Smooth muscle cell (in vitro differentiated cells): ENCODE data around the gene ABCA1. TPM values are rescaled to one million over a fixed set of nuclear protein-coding genes. Genes with fewer than 3 reads are reported as not detected.

Experiments
- DNase-seq: peaks from one replicate; lab custom pipeline; 2025; ENCODE audit not compliant: unreplicated experiment; lab: John Stamatoyannopoulos, UW
- H2AFZ ChIP-seq: fragments of 200-600 bp; sonication (generic); 2 replicates; pipeline ENCODE4 v1.6.0; 2016; ENCODE audit warnings: antibody characterized with exemption, low read depth, mild to moderate bottlenecking
- H3F3A ChIP-seq: fragments of 200-600 bp; sonication (generic); 2 replicates; pipeline ENCODE4 v1.6.0; 2017; ENCODE audit warnings: antibody characterized with exemption, low read depth
- H3K27ac ChIP-seq: fragments of 200-600 bp; sonication (generic); 2 replicates; pipeline ENCODE4 v1.5.1; 2016; ENCODE audit warnings: low read depth, mild to moderate bottlenecking
- H3K27me3 ChIP-seq: fragments of 200-600 bp; sonication (generic); 2 replicates; pipeline ENCODE4 v1.6.1; 2016; ENCODE audit warnings: low read depth, mild to moderate bottlenecking
- H3K36me3 ChIP-seq: fragments of 200-600 bp; sonication (generic); 2 replicates; pipeline ENCODE4 v1.5.1; 2016; ENCODE audit warnings: low read depth
- H3K4me1 ChIP-seq: fragments of 200-600 bp; sonication (generic); 2 replicates; pipeline ENCODE4 v1.5.1; 2016; ENCODE audit warnings: low read depth
- H3K4me2 ChIP-seq: fragments of 200-600 bp; sonication (generic); 2 replicates; pipeline ENCODE4 v1.6.0; 2016; ENCODE audit warnings: mild to moderate bottlenecking
- H3K4me3 ChIP-seq: fragments of 200-600 bp; sonication (generic); 2 replicates; pipeline ENCODE4 v1.5.1; 2016; ENCODE audit warnings: mild to moderate bottlenecking
- H3K79me2 ChIP-seq: fragments of 200-600 bp; sonication (generic); 2 replicates; pipeline ENCODE4 v1.6.0; 2016; ENCODE audit warnings: low read depth, mild to moderate bottlenecking
- H3K9ac ChIP-seq: fragments of 200-600 bp; sonication (generic); 2 replicates; pipeline ENCODE4 v1.6.0; 2016; ENCODE audit warnings: low read depth
- H3K9me3 ChIP-seq: fragments of 200-600 bp; sonication (generic); replicated peaks from 2 replicates; pipeline ENCODE4 v1.5.1; 2016; ENCODE audit warnings: low read depth
- H4K20me1 ChIP-seq: fragments of 200-600 bp; sonication (generic); 2 replicates; pipeline ENCODE4 v1.6.0; 2016; ENCODE audit warnings: low read depth
- CTCF ChIP-seq: fragments of 200-600 bp; sonication (generic); IDR thresholded peaks from 2 replicates; pipeline ENCODE4 v1.5.1; 2017; ENCODE audit warnings: borderline replicate concordance, mild to moderate bottlenecking, antibody characterized with exemption; ENCODE audit not compliant: insufficient read depth, poor library complexity, severe bottlenecking
- WGBS: methylation state at CpG from one replicate; pipeline ENCODE4 v1.1.7; 2016; ENCODE audit warnings: low lambda C conversion rate; 5-methylcytosine and 5-hydroxymethylcytosine counted together
- polyA plus RNA-seq: library from polyadenylated mRNA; unstranded; fragments of >200 nt; fragmentation: Nextera tagmentation; extraction: Ambion mirVana; gene quantifications from 2 replicates; pipeline ENCODE4 v1.2.1, GENCODE V29; 2016
- total RNA-seq: library from RNA; depleted of rRNA; stranded (reverse); fragments of >200 nt; gene quantifications from 2 replicates; pipeline ENCODE4 v1.2.3, GENCODE V29; 2014

Gene ABCA1
- total and polyA plus RNA-seq, 2 experiments from 2014 or later, result 2.8 to 29.6 TPM

- DNase-seq, result no peak
- Histone ChIP-seq H4K20me1 (no peaks in the 10 kb centered on the region), H3K36me3 (no peaks in the 10 kb centered on the region), H3K4me3 (no peak overlapping the region), H3F3A (no peaks in the 10 kb centered on the region), H2AFZ (no peak overlapping the region), H3K79me2 (no peaks in the 10 kb centered on the region), H3K9ac (no peak overlapping the region), H3K4me1 (no peaks in the 10 kb centered on the region), H3K27ac (no peak overlapping the region), H3K4me2 (no peak overlapping the region), H3K9me3 (no peaks in the 10 kb centered on the region), H3K27me3 (no peaks in the 10 kb centered on the region)
- no peak for TF ChIP-seq CTCF
- WGBS, result 93% methylated on average over 7 of the region's 7 CpGs
Measured at GRCh38 chr9:104841601-104842141, 86.3 kb downstream of the ABCA1 start.

- Histone ChIP-seq H3K4me2 (no peak overlapping the region), H2AFZ (no peak overlapping the region), H3K27ac (no peak overlapping the region), H3K79me2 (no peaks in the 10 kb centered on the region), H4K20me1 (no peaks in the 10 kb centered on the region), H3K27me3 (no peaks in the 10 kb centered on the region), H3K4me3 (no peak overlapping the region), H3K9ac (no peak overlapping the region), H3K36me3 (no peaks in the 10 kb centered on the region), H3K9me3 (no peaks in the 10 kb centered on the region), H3K4me1 (no peaks in the 10 kb centered on the region), H3F3A (no peaks in the 10 kb centered on the region)
- no peak for TF ChIP-seq CTCF
- no peak for DNase-seq
- WGBS, result 81% methylated on average over 5 of the region's 5 CpGs
Measured at GRCh38 chr9:104838958-104839357, 89.0 kb downstream of the ABCA1 start.

- Histone ChIP-seq H3K4me2 (no peak overlapping the region), H3K79me2 (no peaks in the 10 kb centered on the region), H3K4me1 (no peaks in the 10 kb centered on the region), H3K4me3 (no peak overlapping the region), H3K27me3 (no peaks in the 10 kb centered on the region), H3K27ac (no peak overlapping the region), H3K36me3 (no peaks in the 10 kb centered on the region), H3F3A (no peaks in the 10 kb centered on the region), H2AFZ (no peak overlapping the region), H4K20me1 (no peaks in the 10 kb centered on the region), H3K9me3 (no peaks in the 10 kb centered on the region), H3K9ac (no peak overlapping the region)
- DNase-seq, result no peak
- no peak for TF ChIP-seq CTCF
- WGBS, result 97% methylated on average over 4 of the region's 4 CpGs
Measured at GRCh38 chr9:104836767-104837166, 91.2 kb downstream of the ABCA1 start.

GRCh38 chr9:104836235-104836634, 91.7 kb downstream of the ABCA1 start:
- Histone ChIP-seq H3K27ac (no peak overlapping the region), H3K9ac (no peak overlapping the region), H3K4me3 (no peak overlapping the region), H3K36me3 (no peaks in the 10 kb centered on the region), H3K27me3 (no peaks in the 10 kb centered on the region), H3K79me2 (no peaks in the 10 kb centered on the region), H3K4me2 (no peak overlapping the region), H3K9me3 (no peaks in the 10 kb centered on the region), H3K4me1 (no peaks in the 10 kb centered on the region), H3F3A (no peaks in the 10 kb centered on the region), H4K20me1 (no peaks in the 10 kb centered on the region), H2AFZ (no peak overlapping the region)
- no peak for TF ChIP-seq CTCF
- WGBS, result 100% methylated on average over 1 of the region's 1 CpG
- DNase-seq, result no peak
